ES-I3 (cell line): Measurements from ENCODE around the gene CCDC33.

ENCODE experiments used
- H3K36me3 ChIP-seq: 2 replicates; pipeline ENCODE4 v1.6.1; 2013; ENCODE audit warnings: mild to moderate bottlenecking, low read length, control low read depth, moderate library complexity; ENCODE audit not compliant: insufficient read depth
- H3K4me1 ChIP-seq: 2 replicates; pipeline ENCODE4 v1.6.1; 2013; ENCODE audit warnings: mild to moderate bottlenecking, control low read depth, low read length; ENCODE audit not compliant: insufficient read depth
- H3K9ac ChIP-seq: 2 replicates; pipeline ENCODE4 v1.6.1; 2013; ENCODE audit warnings: low read depth, mild to moderate bottlenecking, low read length, moderate library complexity
- H3K9me3 ChIP-seq: 2 replicates; pipeline ENCODE4 v1.6.1; 2013; ENCODE audit warnings: mild to moderate bottlenecking, low read length, moderate library complexity; ENCODE audit not compliant: control insufficient read depth, insufficient read depth

The CCDC33 gene

GRCh38 chr15:74307827-74308811, 72.0 kb downstream of the CCDC33 start:
- Histone ChIP-seq H3K4me1 (peaks cover 22% of the 10 kb centered on the region), H3K9me3 (no peaks in the 10 kb centered on the region), H3K36me3 (no peaks in the 10 kb centered on the region), H3K9ac (no peak overlapping the region)

GRCh38 chr15:74311734-74312444, 75.8 kb downstream of the CCDC33 start:
- H3K9me3 ChIP-seq, result no peaks in the 10 kb centered on the region
- no peaks in the 10 kb centered on the region for H3K36me3 ChIP-seq
- no peak overlapping the region for H3K9ac ChIP-seq
- peaks cover 19% of the 10 kb centered on the region for H3K4me1 ChIP-seq

- Histone ChIP-seq H3K4me1 (peaks cover 16% of the 10 kb centered on the region; the same call in 1 of the 2 replicates), H3K36me3 (no peaks in the 10 kb centered on the region), H3K9ac (no peak overlapping the region), H3K9me3 (no peaks in the 10 kb centered on the region)
Measured at GRCh38 chr15:74312445-74313007, 76.4 kb downstream of the CCDC33 start.

GRCh38 chr15:74313889-74314288, 77.8 kb downstream of the CCDC33 start:
- no peak overlapping the region for H3K9ac ChIP-seq
- H3K36me3 ChIP-seq, result no peaks in the 10 kb centered on the region
- peaks cover 17% of the 10 kb centered on the region; the same call in 1 of the 2 replicates for H3K4me1 ChIP-seq
- H3K9me3 ChIP-seq, result no peaks in the 10 kb centered on the region

- Histone ChIP-seq H3K36me3 (no peaks in the 10 kb centered on the region), H3K9ac (no peak overlapping the region), H3K4me1 (peaks cover 24% of the 10 kb centered on the region), H3K9me3 (no peaks in the 10 kb centered on the region)
Measured at GRCh38 chr15:74314795-74315438, 78.8 kb downstream of the CCDC33 start.

- peaks cover 30% of the 10 kb centered on the region for H3K4me1 ChIP-seq
- no peaks in the 10 kb centered on the region for H3K9me3 ChIP-seq
- H3K9ac ChIP-seq, result no peak overlapping the region
- no peaks in the 10 kb centered on the region for H3K36me3 ChIP-seq
Measured at GRCh38 chr15:74315626-74316025, 79.5 kb downstream of the CCDC33 start.

- Histone ChIP-seq H3K9ac (no peak overlapping the region), H3K4me1 (peaks cover 30% of the 10 kb centered on the region)
Measured at GRCh38 chr15:74316141-74316540, 80.0 kb downstream of the CCDC33 start.

GRCh38 chr15:74317820-74318375, 81.8 kb downstream of the CCDC33 start:
- H3K4me1 ChIP-seq, result peaks cover 26% of the 10 kb centered on the region
- no peaks in the 10 kb centered on the region for H3K9me3 ChIP-seq
- H3K9ac ChIP-seq, result no peak overlapping the region
- no peaks in the 10 kb centered on the region for H3K36me3 ChIP-seq

More at GRCh38 chr15:74316141-74316540, 80.0 kb downstream of the CCDC33 start:
- Histone ChIP-seq H3K9me3 (no peaks in the 10 kb centered on the region), H3K36me3 (no peaks in the 10 kb centered on the region)

- Histone ChIP-seq H3K9me3 (no peaks in the 10 kb centered on the region), H3K4me1 (peaks cover 26% of the 10 kb centered on the region), H3K9ac (no peak overlapping the region), H3K36me3 (no peaks in the 10 kb centered on the region)
Measured at GRCh38 chr15:74318376-74319137, 82.4 kb downstream of the CCDC33 start.

- Histone ChIP-seq H3K4me1 (peaks cover 26% of the 10 kb centered on the region), H3K36me3 (no peaks in the 10 kb centered on the region), H3K9me3 (no peaks in the 10 kb centered on the region), H3K9ac (no peak overlapping the region)
Measured at GRCh38 chr15:74319138-74319460, 83.0 kb downstream of the CCDC33 start.

- no peak overlapping the region; the same call in 1 of the 2 replicates for H3K9ac ChIP-seq
- H3K9me3 ChIP-seq, result no peaks in the 10 kb centered on the region
- no peaks in the 10 kb centered on the region for H3K36me3 ChIP-seq
- peaks cover 26% of the 10 kb centered on the region for H3K4me1 ChIP-seq
Measured at GRCh38 chr15:74319596-74320351, 83.6 kb downstream of the CCDC33 start.

- H3K36me3 ChIP-seq, result no peaks in the 10 kb centered on the region
- no peaks in the 10 kb centered on the region for H3K9me3 ChIP-seq
- no peak overlapping the region; the same call in 1 of the 2 replicates for H3K9ac ChIP-seq
- peaks cover 19% of the 10 kb centered on the region for H3K4me1 ChIP-seq
Measured at GRCh38 chr15:74320352-74321247, 84.5 kb downstream of the CCDC33 start.
